ENCODE data around the gene TPRN.

DNA sequence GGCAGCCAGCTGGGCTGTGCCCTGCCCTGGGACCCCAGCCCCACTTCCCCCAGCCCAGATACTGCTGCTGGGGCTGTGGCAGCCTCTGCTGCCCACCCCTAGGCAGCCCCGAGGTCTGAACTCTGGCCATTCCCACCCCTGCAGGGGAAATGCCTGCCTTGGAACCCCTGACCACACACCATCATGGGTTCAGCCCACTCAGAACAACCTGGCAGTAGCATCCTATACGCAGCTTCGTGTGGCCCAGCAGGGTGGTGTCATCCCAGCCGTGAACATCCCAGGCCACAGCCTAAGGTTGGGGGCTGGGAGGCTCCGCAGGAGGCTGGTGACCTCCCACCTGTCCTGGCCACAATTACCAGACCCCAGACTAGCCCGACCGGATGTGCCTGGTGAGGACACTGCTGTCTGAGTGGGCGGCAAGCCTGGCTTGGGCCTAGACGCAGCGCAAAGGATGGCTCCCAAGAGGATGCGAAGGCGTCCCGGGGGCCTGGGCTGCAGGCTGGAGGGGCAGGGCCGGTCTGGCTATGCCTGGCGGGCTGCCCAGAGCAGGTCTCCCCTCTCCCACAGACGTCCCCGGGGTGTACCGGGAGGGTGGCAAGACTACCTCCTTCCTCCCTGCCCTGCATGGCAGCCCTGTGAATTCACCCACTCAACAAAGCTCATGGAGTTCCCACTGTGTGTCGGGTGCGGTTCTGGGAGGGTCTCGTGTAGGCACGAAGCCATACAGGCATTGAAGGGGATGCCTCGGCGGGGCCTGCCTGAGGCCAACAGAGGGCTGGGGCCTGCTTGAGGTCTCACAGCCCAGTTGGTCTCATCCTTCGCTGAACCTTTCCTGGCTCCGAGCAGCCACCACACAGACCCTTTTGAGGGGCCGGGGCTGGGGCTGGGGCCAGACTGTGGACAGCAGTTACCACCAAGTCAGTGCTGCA is 28.7 kb upstream of the TPRN start:
- TF ChIP-seq POLR2A (IDR thresholded peaks at IDR 0.05; ENCODE audit: borderline replicate concordance, extremely low read depth, insufficient read depth, insufficient read length) (no peak), RAD21 (IDR thresholded peaks at IDR 0.05; ENCODE audit: low read depth) (no peak), SP1 (IDR thresholded peaks at IDR 0.05; ENCODE audit: low read depth) (no peak), SRF (IDR thresholded peaks at IDR 0.05; ENCODE audit: low read depth) (no peak), FOSL1 (IDR thresholded peaks at IDR 0.05; ENCODE audit: low read depth) (no peak), EZH2 (IDR thresholded peaks at IDR 0.05) (no peak)
- TF ChIP-seq, protein P1, sequence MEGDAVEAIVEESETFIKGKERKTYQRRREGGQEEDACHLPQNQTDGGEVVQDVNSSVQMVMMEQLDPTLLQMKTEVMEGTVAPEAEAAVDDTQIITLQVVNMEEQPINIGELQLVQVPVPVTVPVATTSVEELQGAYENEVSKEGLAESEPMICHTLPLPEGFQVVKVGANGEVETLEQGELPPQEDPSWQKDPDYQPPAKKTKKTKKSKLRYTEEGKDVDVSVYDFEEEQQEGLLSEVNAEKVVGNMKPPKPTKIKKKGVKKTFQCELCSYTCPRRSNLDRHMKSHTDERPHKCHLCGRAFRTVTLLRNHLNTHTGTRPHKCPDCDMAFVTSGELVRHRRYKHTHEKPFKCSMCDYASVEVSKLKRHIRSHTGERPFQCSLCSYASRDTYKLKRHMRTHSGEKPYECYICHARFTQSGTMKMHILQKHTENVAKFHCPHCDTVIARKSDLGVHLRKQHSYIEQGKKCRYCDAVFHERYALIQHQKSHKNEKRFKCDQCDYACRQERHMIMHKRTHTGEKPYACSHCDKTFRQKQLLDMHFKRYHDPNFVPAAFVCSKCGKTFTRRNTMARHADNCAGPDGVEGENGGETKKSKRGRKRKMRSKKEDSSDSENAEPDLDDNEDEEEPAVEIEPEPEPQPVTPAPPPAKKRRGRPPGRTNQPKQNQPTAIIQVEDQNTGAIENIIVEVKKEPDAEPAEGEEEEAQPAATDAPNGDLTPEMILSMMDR (IDR thresholded peaks at IDR 0.05 in 2 of 3, conservative IDR thresholded peaks at IDR 0.05 in 1 of 3; ENCODE audit: borderline replicate concordance in 1 of 3, insufficient read depth in 1 of 3, low read depth in 2 of 3, low read length in 2 of 3): no peak
